Dedifferentiated amniotic fluid mesenchymal stem cell (primary cell): Measurements from ENCODE around the gene TMEM164.
"Not testable (repeated sequence)": the region's sequence is repeated elsewhere in the genome, so short reads cannot be mapped to it uniquely, and the experiment has no call there.

Experiments used
- DNase-seq: peaks from one replicate; pipeline ENCODE4 v3.0.0-alpha.2; 2016; ENCODE audit errors: extremely low spot score

TMEM164 gene

DNA sequence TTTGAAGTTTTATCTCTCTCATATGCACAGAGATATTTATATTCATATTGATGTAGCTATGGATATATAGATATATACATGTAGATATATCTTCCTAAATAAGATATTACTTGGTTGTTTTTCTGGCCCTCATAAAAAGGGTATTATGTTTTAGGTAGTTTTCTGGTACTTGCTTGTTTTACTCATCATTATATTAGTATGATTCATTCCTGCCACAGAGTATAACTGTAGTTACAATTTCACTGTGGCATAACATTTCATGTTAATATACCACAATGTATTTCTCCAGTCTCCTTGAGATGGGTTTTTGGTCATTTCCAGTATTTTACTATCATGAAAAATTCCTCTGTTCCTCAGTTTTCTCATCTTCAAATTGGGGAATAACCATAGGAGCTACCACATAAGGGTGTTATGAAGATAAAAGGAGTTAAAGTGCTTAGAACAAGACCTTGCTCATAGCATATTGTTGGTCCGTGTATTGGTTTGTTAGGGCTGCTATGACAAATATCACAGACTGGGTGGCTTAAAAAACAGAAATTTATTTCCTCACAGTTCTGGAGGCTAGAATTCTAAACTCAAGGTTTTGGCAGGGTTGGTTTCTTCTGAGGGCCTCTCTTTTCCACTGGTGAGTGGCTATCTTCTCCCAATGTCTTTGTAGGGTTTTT lies 129.7 kb downstream of the TMEM164 start:
- no peak for DNase-seq

DNA sequence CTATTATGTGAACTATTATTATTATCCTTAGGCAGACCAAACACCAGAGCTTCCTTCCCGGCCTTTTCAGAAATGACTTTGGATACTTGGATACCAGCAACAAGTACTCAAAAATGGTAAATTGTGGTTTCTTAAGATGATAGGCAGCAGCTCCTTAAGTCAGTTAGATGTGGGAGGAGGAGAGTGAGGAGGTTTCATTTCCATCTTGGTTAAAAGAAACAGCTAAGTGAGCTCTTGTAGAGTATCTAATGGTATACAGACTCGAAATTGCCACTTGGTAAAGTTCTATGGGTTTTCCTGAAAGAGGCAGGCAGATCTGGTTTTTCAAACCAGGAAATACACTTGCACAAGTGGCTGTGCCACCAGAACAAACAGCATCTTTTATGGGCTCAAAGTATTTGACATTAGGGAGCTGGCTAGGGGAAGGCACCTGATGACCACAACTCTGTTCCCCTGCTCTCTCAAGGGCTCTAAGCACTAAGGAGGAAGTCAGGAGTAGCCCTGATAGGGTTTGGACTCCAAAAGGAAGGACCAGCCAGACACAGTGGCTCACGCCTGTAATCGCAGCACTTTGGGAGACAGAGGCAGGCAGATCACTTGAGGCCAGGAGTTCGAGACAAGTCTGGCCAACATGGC lies 130.9 kb downstream of the TMEM164 start:
- no peak for DNase-seq

DNA sequence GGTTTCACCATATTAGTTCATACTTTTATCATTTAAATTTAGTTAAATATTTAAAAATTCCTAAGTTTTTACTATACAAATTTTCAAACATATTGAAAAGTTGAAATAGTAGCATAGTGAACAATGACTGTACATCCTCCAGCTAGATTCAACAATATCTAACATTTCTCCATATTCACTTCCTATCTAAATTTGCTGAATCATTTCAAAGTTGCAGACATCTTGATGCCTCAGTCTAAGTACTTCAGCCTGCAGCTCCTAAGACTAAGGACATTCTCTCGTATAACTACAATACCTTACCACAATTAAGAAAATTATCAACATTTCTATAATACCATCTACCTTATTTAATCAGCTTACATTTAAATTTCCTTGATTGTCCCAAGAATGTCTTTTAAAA lies 132.7 kb downstream of the TMEM164 start:
- no peak for DNase-seq

DNA sequence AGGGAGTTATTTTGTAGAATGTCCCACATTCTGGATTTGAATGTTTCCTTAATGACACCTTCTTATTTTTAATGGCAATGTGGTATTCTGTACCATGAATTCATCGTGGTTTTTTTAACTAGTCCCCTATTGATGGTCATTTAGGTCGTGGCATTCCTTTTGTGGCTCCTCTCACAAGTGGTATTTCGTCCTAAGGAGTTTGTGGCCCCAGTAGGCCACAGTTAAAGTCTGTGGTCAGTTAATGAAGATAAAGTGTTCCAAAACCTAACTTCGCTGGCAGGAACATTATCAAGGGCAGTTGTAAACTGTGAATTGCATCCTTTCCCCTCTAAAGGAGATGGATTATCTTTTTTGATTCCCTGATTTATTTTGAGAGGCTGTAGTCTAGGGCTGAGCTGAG lies 133.2 kb downstream of the TMEM164 start:
- DNase-seq, result no peak

DNA sequence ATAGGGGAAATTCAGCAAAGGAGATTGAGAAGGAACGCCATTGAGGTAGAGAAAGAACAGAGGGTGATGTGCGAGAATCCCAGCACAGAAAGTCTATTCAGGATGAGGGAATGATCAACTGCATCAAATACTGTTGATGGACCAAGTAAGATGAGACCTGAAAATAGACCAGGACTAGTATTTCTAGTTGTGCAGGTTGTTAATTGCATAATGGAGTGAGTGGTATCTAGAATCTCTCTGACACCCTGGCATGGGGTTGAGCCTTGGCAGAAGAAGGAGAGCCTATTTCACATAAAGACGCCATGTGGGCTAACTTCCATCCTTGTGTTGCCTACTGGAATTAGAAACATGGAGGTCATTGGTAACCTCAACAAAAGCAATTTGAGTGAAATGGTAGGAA lies 135.6 kb downstream of the TMEM164 start:
- no peak for DNase-seq

DNA sequence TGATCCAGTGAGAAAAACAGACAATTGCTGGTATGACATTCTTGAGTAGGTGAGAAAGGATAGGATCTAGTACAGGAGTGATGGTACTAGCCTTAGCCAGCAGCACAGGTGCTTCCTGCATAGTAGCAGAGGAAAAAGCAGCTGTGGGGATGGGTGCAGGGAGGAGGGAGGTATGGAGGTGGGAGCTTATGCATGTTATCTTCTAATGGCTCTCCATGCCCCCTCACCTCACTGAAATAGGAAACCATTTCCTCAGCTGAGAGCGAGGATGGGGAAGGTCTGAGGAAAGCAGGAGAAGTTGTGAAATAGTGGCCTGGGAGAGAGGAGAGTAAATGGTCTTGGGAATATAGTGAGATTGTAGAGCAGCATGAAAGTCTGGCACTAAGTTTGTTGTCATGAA lies 136.3 kb downstream of the TMEM164 start:
- no peak for DNase-seq

DNA sequence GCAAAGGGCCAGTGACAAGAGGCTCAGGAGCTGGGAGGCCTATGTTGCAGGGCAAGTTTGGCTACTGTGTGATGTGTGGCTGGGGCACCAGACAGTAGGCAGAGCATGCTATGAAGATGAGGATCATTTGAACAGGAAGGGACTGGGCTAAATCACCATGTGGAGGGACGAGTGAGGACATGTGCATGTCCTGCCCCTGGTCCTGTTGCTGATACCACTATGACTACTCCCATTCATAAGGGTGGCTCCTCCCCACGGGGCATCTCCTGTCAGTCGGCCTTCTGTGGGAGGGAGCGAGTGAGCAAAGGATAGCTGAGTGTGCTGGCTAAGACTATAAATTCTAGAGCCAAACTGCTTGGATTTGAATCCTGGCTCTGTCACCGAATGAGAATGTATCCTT lies 139.2 kb downstream of the TMEM164 start:
- no peak for DNase-seq

DNA sequence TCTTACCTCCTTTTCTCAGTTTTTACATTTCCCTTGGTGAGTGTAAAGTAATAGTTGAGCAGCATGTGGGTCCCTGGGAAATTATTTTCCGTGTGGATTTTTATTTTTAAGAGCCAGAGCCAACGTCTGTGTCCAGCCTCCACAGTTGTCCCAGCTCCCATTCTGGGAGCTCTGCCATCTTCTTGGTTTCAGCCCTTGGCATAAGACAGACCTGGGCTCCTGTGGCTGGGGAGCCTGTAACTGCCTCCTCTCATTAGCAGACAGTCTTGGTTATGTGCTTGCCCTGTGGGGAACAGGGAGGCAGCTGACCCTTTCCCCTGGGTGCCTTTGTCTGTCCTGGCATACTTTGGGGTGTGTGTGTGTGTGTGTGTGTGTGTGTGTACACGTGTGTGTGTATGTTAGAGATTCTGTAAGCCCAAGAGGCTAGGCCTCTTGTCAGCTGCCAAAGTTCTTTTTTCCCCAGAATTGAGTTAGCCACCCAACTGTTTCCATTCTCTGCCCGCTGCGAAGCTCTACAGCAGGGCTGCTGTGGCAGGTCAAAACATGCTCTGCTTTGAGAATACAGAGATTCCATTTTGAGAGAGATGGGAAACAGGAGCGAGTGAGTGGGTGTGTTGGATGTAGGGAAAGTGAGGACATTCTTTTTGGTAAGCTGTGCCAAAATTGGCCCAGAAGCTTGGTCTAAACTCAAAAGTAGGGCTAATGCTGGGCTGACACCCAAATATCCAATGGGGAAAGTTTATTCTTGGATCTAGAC lies 140.7 kb downstream of the TMEM164 start:
- no peak for DNase-seq

DNA sequence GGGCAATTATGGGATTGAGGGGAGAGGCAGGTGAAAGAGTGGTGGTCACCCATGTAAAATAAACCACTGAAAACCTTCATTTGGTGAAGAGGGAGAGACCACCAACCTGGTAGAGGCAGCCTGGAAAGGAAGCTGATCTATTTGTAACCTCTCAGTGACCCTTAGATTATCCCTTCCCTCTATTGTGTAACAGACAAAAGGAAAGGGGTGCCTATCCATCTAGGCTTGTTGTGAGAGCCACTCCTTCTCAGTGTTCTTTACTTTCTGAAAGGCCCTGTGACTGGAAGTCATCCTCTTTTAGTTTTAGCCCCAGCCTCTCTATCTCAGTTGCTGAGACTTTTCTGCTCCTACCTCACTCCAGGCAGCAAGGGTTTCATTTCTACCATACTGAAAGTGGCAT lies 142.4 kb downstream of the TMEM164 start:
- DNase-seq, result no peak

DNA sequence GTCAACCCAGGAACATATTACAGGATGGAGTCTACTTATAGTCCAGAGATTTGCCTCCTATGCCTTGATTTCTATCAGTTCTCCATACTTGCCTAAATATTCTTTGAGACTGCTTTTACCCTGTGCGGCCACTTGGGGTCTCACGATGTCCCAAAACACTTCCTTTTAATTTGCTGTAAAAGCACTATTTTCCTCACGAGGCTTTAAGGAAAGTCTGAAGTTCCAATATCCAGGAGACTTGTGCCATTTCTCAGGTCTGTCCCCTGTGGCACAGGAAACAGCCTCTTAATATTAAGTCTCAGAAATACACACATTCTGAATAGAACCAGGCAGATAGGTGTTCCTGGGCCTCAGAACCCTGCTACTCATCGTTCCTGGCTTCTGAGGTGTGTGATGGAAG lies 142.9 kb downstream of the TMEM164 start:
- DNase-seq, result no peak

DNA sequence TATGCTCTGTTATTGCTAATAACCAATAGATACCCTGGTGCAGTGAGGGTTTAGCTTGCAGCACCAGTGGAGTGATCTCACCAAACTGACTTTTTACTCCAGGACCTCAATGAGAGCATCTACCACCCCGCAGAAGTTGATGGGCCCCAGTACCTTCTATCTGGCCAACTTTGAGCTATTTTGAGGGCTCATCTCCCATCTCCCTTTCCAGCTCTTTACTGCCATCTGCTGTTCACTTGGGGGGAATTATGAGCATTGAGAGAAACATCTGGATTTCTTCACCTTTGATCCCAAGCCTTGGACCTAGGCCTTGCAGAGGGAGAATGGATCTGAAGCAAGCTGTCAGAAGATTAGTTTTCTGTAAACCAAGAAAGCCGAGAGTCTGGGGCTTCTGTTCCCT lies 143.6 kb downstream of the TMEM164 start:
- peak; percentile 28 for DNase-seq

DNA sequence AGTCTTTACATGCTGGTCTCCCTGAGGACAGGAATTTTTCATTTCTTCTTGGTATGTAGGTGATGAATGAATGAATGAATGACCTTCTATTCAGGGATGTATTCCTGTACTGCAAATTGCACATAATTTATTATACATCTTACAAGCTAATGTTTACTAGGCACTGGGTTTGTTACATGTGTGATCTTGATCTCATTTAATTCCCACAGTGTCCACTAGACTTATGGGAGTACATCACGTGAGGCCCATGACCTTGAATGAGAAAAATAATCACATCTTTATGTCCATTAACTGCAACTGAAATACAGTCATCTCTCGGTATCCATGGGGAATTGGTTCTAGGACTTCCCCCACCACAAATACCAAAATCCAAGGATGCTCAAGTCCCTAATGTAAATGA lies 150.3 kb downstream of the TMEM164 start:
- no peak for DNase-seq

DNA sequence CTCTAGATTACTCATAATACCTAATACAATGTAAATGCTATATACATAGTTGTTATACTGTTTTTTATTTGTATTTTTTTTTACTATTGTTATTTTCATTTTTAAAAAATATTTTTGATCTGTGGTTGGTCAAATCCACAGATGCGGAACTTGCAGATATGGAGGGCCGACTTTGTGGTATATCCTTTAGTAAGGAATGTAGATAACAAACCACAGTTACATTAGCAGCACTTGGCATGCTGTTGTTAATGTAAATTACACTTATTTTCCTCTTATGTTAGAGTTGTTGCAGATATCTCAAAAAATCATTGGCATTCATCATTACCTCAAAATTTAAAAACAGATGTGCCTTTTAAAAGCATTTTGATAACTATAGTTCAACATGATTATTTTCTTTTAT lies 151.0 kb downstream of the TMEM164 start:
- DNase-seq, result no peak

DNA sequence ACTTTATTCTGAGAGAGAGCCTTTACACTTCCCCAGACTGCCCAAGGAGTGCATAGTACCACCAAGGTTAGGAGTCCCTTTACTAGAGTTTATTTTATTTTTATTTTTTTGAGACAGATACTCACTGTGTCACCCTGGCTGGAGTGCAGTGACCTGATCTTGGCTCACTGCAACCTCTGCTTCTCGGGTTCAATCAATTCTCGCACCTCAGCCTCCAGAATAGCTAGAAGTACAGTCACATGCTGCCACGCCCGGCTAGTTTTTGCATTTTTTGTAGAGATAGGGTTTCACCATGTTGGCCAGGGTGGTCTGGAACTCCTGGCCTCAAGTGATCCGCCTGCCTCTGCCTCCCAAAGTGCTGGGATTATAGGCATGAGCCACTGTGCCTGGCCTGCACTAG lies 151.4 kb downstream of the TMEM164 start:
- DNase-seq, result not testable (repeated sequence)

DNA sequence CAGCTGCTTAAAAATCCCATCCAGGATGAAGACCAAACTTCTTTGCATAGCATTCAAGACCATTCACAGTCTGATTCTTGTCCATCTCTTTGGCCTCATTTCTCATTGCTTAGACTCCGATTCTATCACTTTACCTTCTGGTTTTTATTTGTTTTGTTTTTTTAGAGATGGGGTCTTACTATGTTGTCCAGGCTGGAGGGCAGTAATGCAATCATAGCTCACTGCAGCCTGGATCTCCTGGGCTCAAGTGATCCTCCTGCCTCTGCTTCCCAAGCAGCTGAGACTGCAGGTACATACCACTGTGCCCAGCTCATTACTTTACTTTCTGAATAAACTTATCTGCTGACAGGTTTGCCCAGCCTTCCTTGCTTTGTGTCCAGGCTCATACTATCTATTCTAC lies 152.8 kb downstream of the TMEM164 start:
- DNase-seq, result no peak

DNA sequence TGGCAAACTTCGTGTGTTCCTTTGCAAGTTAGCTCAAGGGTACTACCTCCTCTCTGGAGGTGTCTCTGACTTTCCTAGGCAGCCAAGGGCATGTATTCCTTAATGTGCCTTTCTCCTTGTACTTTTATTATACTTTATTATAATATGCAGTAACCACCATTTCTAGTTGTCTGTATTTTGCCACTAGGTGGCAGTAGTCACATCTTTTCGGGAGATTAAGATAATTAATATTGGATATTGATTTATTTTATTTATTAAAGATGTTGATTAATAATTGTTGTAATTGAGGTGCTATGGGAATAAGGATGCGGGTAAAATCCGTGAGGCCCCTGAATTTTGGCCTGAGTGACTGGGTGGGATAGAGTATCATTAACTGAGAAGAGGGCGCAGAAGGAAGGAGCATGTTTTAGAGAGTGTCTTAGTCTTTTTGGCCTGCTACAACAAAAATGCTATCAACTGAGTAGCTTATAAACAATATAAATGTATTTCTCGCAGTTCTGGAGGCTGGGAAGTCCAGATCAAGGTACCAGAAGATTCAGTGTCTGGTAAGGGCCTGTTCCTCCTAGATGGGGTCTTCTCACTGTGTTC lies 153.3 kb downstream of the TMEM164 start:
- DNase-seq, result no peak

DNA sequence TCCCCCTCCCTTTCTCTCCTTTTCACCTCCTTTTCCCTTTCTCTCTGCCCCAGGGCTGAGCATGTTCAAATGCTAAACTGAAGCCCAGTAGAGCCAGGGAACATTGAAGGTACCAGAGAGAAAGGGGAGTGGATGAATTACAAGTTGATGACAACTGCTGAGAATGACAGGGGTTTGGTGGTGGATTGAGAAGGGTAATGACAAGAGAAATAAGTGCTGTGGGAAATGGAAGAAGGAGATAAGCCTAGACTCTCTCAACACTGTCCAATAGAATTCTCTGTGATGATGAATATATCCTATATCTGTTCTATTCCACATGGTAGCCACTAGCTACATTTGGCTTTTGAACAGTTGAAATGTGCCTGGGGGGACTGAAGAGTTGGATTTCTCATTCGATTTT lies 154.5 kb downstream of the TMEM164 start:
- DNase-seq, result no peak

DNA sequence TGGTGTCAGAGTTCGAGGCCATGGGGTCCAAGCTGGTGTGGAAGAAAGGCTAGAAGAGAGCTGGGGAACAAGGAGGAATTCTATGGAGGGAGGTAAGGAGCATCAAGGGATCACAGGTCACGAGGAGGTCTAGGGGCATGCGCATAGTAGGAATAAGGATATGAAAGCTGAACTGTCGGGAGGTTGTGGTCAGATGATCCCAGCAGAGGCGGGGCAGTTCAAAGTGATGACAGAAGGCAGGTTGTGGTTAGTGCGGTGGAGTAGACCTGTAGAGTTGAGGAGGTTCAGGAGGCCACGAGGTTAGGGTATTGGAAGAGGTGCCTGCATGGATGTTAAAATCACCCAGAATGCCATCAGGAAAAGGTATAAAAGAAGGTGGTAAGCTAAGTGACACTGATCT lies 156.3 kb downstream of the TMEM164 start:
- DNase-seq, result no peak

DNA sequence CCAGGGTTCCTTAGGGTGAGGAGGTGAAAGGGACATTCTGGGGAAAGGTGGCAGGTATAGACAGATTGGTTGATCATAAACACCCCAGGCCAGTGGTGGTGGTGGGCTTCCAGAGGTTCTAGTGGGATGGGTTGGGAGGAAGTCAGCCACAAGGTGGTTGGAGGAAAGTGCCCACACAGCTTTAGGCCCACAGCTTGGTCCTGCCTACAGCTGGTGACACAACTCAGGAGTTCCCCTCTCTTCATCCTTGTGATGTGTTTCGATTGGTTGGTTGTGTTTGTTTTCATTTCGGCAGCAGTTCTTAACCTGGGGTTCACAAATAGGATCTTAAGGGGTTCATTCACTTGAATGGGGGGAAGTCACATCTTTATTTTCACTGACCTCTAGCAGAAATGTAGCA lies 157.0 kb downstream of the TMEM164 start:
- no peak for DNase-seq

DNA sequence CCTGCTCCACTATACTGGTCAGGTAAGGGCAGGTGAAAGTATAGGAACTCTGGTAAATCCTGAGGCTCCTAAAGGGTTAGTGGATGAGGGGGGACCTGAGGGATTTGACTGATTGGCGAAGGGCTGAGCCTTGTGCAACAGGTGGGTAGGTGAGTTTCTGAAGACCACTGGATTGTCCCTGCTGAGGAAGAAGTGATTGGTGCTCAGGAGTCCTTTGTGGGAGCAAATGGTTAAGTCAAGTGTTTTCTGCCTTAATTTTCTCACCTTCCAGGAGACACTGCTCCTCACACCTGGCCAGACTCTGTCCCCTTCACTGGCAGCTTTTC lies 158.4 kb downstream of the TMEM164 start:
- DNase-seq, result no peak

DNA sequence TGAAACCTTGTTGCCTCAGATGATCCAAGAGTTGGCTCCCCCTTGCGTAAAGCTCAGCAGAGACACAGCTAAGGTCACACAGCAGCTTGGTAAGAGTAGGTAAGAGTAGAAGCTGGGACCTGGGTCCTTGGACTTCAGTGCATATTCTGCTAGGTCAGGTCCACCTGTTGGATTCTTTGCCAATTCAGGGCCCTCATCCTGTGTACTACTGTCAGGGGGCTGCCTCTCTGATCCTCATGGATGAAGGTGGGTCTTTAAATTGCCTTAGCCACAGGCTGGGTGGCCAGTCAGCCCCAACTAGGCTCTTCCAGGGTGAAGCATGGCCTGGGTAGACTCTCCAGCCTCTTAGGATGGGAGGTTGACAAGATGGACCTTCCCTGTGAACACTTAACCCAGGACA lies 159.2 kb downstream of the TMEM164 start:
- no peak for DNase-seq

DNA sequence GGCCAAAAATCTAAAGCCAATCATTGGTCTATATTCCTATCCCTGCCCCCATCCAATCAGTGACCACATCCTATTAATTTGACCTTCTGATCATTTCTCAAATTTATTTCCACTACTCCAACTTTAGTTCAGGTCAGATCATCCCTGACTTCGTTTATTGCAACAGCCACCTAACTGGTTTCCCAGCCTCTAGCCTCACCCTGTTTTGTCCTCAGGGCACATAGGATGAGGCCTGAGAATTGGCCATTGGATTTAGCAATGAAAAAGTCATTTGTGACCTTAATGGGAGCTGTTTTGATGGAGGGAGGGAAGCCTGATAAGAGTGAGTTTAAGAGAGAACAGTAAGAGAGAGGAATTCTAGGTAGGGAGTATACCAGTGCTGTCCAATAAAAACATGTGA lies 160.0 kb downstream of the TMEM164 start:
- DNase-seq, result no peak

DNA sequence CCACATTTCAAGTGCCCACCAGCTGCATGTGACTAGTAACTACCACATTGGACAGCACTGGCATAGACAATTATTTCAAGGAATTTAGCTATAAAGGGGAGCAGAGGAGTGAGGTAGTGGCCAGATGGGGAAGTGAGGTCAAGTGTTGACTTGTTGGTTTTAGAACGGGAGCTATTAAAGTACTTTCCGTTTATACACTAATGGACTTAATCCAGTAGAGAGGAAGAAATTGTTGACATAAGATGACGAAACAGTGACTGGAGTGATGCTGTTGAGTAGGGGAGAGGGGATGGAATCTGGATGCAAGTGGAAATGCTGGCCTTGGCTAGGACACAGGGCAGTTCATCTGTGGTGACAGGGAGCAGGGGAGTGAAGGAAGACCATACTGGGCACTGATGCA lies 160.6 kb downstream of the TMEM164 start:
- no peak for DNase-seq
